ENCODE measurements around the gene RENBP.

DNA sequence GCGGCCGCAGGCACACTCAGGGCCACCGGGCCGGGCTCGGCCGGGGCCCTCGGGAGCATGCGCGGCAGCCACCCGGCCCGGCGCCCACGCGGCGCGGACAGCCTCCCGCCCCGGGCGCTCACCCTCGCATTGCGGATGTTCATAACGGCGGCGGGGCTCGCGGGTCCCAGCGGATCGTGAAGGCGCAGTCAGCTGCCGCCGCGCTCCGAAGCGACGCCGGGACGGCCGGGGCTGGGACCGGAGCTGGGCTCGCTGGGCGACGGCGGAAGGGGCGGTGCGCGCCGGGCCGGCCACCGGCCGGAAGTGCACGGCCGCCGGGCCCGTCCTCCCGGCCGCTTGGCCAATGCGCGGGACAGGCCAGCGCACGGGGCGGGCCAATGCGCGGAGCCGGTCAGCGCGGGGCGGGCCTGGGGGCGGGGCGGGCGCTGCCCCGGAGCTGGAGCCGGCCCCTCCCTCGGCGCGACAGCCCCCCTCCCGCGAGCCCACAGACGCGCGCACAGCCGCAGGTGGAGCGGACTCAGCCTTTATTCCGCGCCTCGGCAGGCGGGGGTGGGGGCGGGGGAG lies 9.6 kb downstream of the RENBP start, which contains the start of gene NAA10:
- TF ChIP-seq, protein P1, sequence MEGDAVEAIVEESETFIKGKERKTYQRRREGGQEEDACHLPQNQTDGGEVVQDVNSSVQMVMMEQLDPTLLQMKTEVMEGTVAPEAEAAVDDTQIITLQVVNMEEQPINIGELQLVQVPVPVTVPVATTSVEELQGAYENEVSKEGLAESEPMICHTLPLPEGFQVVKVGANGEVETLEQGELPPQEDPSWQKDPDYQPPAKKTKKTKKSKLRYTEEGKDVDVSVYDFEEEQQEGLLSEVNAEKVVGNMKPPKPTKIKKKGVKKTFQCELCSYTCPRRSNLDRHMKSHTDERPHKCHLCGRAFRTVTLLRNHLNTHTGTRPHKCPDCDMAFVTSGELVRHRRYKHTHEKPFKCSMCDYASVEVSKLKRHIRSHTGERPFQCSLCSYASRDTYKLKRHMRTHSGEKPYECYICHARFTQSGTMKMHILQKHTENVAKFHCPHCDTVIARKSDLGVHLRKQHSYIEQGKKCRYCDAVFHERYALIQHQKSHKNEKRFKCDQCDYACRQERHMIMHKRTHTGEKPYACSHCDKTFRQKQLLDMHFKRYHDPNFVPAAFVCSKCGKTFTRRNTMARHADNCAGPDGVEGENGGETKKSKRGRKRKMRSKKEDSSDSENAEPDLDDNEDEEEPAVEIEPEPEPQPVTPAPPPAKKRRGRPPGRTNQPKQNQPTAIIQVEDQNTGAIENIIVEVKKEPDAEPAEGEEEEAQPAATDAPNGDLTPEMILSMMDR (conservative IDR thresholded peaks at IDR 0.05; ENCODE audit: low read length): no peak
- no peak for TF ChIP-seq EZH2phosphoT487 (IDR thresholded peaks at IDR 0.05; ENCODE audit: borderline replicate concordance)
